NCI-H510A treated with DMSO at 0.1 percent for 48 hours (cell line): ENCODE measurements around the gene NSUN3.
"Not testable (repeated sequence)": the region's sequence is repeated elsewhere in the genome, so short reads cannot be mapped to it uniquely, and the experiment has no call there.

Experiments
- DNase-seq: peaks from one replicate; lab custom pipeline; 2025; lab: John Stamatoyannopoulos, UW

Gene NSUN3

GRCh38 chr3:94062513-94063404, at the start of gene NSUN3, which contains the start of gene DHFR2:
NSUN3 (plus strand) TSS chr3:94063061; CDS start chr3:94063127, 66 bp downstream.
DHFR2 (minus strand) TSS chr3:94062916; CDS start chr3:94061511, 1,405 bp downstream.
- peak; percentile 83 for DNase-seq

DNA sequence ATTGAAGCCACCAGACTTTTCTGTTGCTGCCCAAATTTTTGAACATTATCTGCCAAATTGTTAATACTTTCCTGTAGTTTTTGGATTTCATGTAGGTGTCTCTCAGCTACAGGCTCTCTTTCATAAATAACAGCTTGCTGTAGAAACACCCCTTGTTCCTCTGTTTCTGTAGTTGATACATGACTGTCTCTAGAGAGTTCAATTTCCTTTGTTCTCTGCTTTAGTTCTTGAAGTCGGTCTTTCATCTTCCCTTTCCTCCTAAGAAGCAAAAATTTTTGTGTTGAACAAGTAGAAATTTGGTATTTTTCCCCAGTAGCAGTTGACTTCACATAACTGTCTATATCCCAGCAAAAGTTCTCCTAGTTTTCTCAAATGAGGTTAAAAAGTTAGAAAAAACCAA, 47.8 kb upstream of the NSUN3 start:
- DNase-seq: no peak

DNA sequence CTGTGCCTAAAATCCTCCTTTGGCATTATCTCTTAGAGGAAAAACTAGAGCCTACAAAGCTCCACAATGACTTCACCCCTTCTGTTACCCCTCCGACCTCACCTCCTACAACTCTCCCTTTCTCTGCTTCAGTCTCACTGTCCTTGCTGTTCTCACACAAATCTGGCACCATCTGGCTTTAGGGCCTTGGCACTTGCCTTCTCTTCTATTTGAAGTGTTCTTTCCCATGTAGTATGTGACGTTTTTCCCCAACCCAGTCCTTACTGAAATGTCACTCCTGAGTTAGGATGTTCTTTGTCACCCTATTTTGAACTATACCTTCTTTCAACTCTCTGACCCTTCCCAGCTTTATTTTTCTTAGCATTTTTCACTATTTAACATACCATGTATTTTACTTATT, 43.2 kb upstream of the NSUN3 start:
- no peak for DNase-seq

DNA sequence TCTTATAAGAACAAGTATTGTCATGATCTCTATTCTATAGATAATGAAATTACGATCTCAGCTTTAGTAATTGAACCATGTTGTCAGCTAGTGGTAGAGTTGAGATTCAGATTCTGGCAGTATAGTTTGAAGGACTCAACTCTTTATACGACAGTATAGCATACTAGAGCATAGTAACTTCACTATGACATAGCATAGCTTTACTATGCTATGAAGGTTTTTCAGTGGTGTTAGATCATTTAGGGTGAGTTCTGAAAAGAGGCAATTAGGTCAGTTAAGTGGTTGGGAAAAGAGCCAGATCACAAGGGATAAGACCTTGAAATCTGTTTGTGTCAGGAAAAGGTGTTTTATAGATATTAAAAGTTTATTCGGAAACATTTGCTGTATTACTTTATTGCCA, 42.6 kb upstream of the NSUN3 start:
- no peak for DNase-seq

- no peak for DNase-seq
Observed at GRCh38 chr3:94024385-94024784, 38.5 kb upstream of the NSUN3 start.

DNA sequence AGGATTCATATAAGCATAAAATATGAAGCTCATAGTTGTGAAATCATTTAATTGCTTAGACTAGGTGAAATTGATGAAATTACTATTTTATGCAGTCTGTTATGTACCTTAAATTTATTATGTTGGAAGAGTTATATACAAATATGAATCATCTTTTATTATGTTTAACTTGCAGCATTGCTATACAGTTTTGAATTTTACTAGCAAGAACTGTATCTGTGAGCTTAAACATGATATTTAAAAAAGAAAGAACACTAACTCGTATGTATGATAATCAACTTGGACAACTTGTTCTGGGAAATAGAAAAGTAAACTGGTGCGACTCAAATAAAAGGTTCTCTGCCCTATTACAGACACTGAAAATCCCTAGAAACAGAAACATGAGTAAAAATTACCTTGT, 36.2 kb upstream of the NSUN3 start:
- DNase-seq: no peak

- peak; percentile 73 for DNase-seq
Observed at GRCh38 chr3:94028093-94028837, 34.6 kb upstream of the NSUN3 start, which contains the start of gene STX19. STX19 (minus strand) TSS chr3:94028597; CDS start chr3:94015269, 13,328 bp downstream.

DNA sequence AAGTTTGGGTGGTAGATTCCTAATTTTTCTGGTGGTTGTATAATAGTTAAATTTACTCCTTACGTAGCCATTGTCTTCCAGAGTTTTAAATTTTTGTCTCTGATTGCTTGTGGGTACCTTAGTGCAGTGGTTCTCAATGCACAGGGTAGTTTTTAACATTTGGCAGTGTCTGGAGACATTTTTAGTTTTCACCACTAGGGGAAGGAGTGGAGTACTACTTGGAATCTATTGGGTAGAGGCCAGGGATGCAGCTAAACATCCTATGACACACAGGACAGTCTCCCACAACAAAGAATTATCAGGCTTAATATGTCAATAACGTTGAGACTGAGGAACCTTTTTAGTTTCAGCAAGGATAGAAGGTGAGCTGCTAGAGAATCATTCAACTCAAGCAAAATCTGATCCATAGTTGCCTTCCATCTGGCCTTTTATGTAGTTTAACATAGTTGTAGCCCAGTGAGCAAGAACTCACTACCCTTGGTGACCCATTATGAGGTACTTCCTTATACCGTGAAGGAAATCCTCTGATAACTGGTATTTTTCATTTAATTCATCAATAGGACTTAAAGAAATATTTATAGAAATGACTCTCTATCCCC, 25.9 kb upstream of the NSUN3 start:
- DNase-seq: peak; percentile 18

DNA sequence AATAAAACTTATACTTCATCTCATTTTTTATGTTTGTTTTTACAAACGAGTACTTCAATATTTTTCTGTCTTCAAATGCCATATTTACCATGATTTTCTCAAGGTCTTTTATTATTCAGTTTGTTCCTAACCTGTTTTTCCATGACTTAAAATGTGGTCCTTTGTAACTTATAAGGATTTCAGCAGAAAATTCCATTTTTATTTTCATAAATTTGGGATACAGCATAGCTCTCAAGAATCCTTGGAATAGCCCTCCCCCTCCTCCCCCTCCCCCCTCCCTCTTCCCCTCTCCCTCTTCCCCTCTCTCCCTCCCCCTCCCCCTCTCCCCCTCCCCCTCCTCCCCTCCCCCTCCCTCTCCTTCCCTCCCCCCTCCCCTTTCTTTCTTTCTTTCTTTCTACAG, 19.6 kb upstream of the NSUN3 start:
- no peak for DNase-seq

DNA sequence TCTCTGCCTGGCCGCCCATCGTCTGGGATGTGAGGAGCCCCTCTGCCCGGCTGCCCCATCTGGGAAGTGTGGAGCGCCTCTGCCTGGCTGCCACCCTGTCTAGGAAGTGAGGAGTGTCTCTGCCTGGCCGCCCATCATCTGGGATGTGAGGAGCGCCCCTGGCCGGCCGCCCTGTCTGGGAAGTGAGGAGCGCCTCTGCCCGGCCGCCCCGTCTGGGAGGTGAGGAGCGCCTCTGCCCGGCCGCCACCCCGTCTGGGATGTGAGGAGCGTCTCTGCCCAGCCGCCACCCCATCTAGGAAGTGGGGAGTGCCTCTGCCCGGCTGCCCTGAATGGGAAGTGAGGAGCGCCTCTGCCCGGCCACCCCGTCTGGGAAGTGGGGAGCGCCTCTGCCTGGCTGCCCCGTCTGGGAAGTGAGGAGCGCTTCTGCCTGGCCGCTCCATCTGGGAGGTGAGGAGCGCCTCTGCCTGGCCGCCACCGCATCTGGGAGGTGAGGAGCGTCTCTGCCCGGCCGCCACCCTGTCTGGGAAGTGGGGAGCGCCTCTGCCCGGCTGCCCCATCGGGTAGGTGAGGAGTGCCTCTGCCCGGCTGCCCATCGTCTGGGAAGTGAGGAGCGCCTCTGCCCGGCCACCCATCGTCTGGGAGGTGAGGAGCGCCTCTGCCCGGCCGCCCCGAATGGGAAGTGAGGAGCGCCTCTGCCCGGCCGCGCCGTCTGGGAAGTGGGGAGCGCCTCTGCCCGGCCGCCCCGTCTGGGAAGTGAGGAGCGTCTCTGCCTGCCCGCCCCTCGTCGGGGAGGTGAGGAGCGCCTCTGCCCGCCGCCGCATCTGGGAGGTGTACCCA, 18.5 kb upstream of the NSUN3 start:
- DNase-seq: not testable (repeated sequence)

DNA sequence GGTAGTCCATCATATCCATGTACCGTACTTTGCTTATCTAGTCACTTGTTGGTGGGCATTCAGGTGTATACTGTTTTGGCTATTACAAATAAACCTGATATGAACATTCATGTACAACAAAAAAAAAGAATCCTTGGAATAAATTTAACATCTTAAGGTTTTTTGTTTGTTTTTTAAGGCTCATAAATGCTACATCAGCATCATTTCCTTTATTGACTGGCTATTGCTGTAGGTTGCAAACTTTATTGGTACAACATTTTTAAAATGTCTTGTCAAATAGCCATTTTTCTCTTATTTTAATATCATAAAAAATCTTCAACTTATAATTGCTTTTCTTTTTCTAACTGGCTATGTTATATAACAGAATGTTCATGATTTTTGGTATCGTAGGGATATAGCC, 16.3 kb upstream of the NSUN3 start:
- no peak for DNase-seq

DNA sequence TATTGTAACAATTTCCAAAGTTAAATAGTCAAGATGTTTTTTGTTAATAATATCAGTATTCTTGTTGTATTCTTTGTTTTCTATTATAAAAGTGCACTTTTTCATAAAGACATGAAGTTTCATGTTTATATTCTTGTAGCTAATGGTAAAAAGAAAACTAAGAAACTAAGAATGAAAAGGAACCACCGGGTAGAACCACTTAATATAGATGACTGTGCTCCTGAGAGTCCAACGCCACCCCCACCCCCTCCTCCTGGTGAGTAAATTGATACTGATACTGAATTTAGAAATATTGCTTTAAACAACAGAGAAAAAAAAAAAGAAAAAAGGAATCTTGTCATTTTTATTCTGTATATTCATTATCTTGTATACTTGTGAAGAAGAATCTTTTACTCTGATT, 13.6 kb upstream of the NSUN3 start:
- DNase-seq: no peak

DNA sequence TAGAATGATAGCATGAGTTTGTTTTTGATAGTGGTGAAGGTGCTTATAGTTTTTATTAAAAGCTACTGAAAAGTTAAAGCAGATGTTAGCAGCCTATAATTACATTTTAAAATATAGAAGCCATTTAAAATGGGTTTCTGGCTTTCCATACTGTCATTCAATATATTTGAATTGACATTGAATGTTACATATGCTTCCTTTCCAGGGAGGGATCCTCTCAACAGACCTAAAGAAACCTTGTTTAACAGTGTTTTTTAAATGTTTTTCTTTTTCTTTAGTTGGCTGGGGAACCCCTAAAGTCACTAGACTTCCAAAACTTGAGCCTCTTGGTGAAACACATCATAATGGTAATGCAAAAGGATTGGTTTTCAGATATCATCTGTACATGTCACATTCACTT, 12.3 kb upstream of the NSUN3 start:
- DNase-seq: no peak

GRCh38 chr3:94061297-94061696, 1.6 kb upstream of the NSUN3 start:
- DNase-seq: no peak

DNA sequence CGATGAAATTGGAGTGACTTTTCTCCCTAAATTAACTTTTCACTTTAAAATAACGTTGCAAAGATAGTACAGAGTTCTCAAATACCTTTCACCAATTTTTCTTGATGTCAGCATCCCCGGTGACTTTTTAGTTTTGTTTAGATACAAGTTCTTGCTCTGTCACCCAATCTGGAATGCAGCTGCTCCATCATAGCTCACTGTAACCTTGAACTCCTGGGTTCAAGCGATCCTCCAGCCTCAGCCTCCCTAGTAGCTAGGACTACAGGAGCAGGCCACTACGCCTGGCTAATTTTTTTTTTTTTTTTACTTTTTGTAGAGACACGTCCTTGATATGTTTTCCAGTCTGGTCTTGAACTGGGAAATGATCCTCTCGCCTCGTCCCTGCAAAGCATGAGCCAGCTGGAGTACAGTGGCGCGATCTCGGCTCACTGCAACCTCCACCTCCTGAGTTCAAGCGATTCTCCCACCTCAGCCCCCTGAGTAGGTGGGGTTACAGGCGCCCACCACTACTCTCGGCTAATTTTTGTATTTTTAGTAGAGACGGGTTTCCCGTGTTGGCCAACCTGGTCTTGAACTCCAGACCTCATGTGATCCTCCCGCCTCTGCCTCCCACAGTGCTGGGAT, 747 bp downstream of the NSUN3 start:
- no peak for DNase-seq

GRCh38 chr3:94064243-94064860, 1.5 kb downstream of the NSUN3 start:
- DNase-seq: no peak

DNA sequence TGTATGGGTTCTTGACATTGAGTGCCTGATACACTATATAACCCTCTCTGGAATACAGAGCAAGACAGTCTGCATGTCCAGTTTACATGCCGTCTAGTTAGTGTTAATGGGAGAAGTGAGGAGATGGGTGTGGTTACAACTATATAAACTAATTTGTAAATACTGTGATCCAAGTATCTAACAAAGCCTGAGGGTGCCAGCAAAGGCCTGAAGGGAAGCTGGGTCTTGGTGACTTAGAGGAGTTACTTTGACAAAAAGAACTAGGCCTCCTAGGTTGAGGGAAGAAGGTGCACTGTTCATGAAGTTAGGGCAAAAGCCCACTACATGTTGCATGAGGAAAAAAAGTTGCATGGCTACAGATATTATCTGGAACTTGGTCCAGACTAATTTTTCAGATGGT, 2.3 kb downstream of the NSUN3 start:
- no peak for DNase-seq

GRCh38 chr3:94065819-94066480, 3.1 kb downstream of the NSUN3 start:
- no peak for DNase-seq

DNA sequence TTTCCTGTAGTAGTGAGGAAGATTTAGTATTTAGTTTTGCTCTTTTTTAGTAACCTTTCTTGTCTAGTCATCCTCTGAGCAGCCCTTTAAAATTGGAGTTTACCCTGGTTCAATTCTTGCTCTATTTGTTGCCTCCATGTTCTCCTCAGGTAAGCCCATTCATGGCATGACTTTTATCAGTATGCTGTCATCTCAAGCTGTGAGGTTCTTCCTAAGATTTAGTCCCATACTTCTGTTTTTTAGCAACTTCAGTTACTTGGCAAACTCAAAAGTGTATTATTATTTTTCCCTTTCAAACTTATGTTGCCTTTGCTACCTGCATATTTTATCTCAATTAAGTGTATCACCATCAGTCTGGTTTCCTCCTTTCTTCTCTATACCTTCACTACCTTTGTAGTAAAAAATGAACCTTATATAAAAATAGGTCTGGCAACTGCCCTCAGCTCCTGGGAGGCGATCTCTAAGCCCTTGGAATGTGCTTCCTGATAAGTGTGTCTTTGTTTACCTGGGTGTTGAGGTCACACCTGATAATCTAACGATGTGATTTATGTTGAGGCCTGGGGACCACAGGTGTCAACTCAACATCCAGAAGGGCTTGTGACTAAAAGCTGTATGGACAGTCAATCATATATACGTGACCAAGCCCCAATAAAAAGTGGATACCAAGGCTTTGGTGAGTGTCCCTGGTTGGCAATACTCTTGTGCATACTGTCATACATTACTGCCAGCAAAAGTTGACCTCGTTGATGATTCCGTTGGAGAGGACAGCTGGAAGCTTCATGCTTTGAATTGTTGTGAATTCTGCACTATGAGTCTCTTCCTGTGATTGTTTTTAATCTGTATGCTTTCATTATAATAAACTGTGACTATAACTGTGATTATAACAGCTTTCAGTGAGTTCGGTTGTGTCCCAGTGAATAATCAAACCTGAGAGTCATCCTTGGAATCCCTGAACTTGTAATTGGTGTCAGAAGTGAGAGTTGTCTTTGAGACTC, 3.9 kb downstream of the NSUN3 start:
- no peak for DNase-seq
